Measurements from ENCODE around the gene MMADHC.

DNA sequence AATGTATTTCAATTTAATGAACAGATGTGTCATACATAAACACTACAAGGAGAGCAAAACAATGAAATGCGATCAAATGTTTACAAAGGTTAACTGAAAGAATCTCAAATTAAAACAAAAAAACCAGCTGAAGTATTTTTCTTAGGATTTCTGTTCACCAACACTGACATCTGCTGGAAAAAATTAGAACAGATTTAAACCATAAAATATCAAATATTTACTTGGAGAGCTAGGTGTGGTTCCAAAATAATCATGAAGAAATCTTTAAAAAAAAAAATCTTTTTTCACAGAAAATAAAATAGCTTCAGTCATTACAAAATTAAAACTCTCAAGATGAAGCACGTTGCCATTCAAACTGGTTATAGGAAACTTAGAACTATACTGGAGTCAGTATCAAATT, 13.8 kb downstream of the MMADHC start:
- TF ChIP-seq CTCF (IDR thresholded peaks at IDR 0.05; ENCODE audit: insufficient read depth, low read length, poor library complexity, severe bottlenecking) (no peak), EZH2phosphoT487 (conservative IDR thresholded peaks at IDR 0.05; ENCODE audit: low read length) (no peak)
